Endometrial microvascular endothelial cells (primary cell): ENCODE data around the gene SERPINF2. TPM values are rescaled to one million over a fixed set of nuclear protein-coding genes. Genes with fewer than 3 reads are reported as not detected.
"Not testable (repeated sequence)": the region's sequence is repeated elsewhere in the genome, so short reads cannot be mapped to it uniquely, and the experiment has no call there.

Source experiments
- in situ Hi-C: cut with HindIII; loops from 2 replicates; pipeline ENCODE4 v1.10.0; 2017; ENCODE audit warnings: low sequenced_read_pairs, low pct_unique_long_range_greater_than_20kb; ENCODE audit errors: inconsistent ontology term
- total RNA-seq: library from RNA; depleted of rRNA; stranded (reverse); fragments of >200 nt; gene quantifications from one replicate; pipeline ENCODE4 v1.2.3, GENCODE V29; 2015; ENCODE audit errors: inconsistent ontology term

Gene SERPINF2
- total RNA-seq, 1 donor from 2014 or later, result 0.56 TPM

- in situ Hi-C loops, result no loop called here
These were observed 33.7 kb downstream of the SERPINF2 start for GRCh38 chr17:1776328-1776727.

- in situ Hi-C loops, result no loop called here
These were observed 34.2 kb downstream of the SERPINF2 start for GRCh38 chr17:1776857-1777256.

- in situ Hi-C loops, result no loop called here
These were observed 37.0 kb downstream of the SERPINF2 start for GRCh38 chr17:1779571-1780131.

GRCh38 chr17:1782171-1782567 lies 39.5 kb downstream of the SERPINF2 start:
- in situ Hi-C loops, result no loop called here

- in situ Hi-C loops, result no loop called here
These were observed 40.6 kb downstream of the SERPINF2 start for GRCh38 chr17:1783271-1783670.

GRCh38 chr17:1783834-1784611 lies 41.4 kb downstream of the SERPINF2 start:
- in situ Hi-C loops, result no loop called here

GRCh38 chr17:1785930-1786329 lies 43.3 kb downstream of the SERPINF2 start:
- in situ Hi-C loops, result no loop called here

GRCh38 chr17:1786708-1787107 lies 44.0 kb downstream of the SERPINF2 start:
- in situ Hi-C loops, result no loop called here

GRCh38 chr17:1787301-1787902 lies 44.7 kb downstream of the SERPINF2 start:
- in situ Hi-C loops, result no loop called here

- in situ Hi-C loops, result no loop called here
These were observed 47.3 kb downstream of the SERPINF2 start for GRCh38 chr17:1789936-1790335.

GRCh38 chr17:1792495-1793446 lies 50.1 kb downstream of the SERPINF2 start:
- in situ Hi-C loops, result no loop called here

GRCh38 chr17:1793447-1793806 lies 50.8 kb downstream of the SERPINF2 start:
- in situ Hi-C loops, result no loop called here

GRCh38 chr17:1796800-1797199 lies 54.1 kb downstream of the SERPINF2 start:
- in situ Hi-C loops, result no loop called here

- in situ Hi-C loops, result no loop called here
These were observed 54.7 kb downstream of the SERPINF2 start for GRCh38 chr17:1797323-1797722.

GRCh38 chr17:1797846-1798245 lies 55.2 kb downstream of the SERPINF2 start:
- in situ Hi-C loops, result not testable (repeated sequence)

- in situ Hi-C loops, result no loop called here
These were observed 57.6 kb downstream of the SERPINF2 start for GRCh38 chr17:1800240-1800639.

- in situ Hi-C loops, result no loop called here
These were observed 58.0 kb downstream of the SERPINF2 start for GRCh38 chr17:1800712-1801111.

- in situ Hi-C loops, result no loop called here
These were observed 59.8 kb downstream of the SERPINF2 start for GRCh38 chr17:1802429-1802828.

GRCh38 chr17:1803280-1803679 lies 60.6 kb downstream of the SERPINF2 start:
- in situ Hi-C loops, result no loop called here
